KMS-11 (cell line): ENCODE results near the gene MEIOSIN.

Experiments
- H2AFZ ChIP-seq: fragments of 200-600 bp; sonication (generic); 2 replicates; pipeline ENCODE4 v1.6.1; 2016; ENCODE audit warnings: antibody characterized with exemption, mixed run types, low read depth
- H3K27ac ChIP-seq: fragments of 200-600 bp; sonication (generic); 2 replicates; pipeline ENCODE4 v1.6.1; 2016; ENCODE audit warnings: mild to moderate bottlenecking, mixed run types
- H3K27me3 ChIP-seq: fragments of 200-600 bp; sonication (generic); 2 replicates; pipeline ENCODE4 v1.6.1; 2017; ENCODE audit warnings: mild to moderate bottlenecking, low read depth, mixed run types, moderate library complexity; ENCODE audit not compliant: insufficient read depth
- H3K36me3 ChIP-seq: fragments of 200-600 bp; sonication (generic); 2 replicates; pipeline ENCODE4 v1.6.1; 2017; ENCODE audit warnings: mild to moderate bottlenecking, mixed run types; ENCODE audit not compliant: insufficient read depth
- H3K4me1 ChIP-seq: fragments of 200-600 bp; sonication (generic); 2 replicates; pipeline ENCODE4 v1.6.1; 2016; ENCODE audit warnings: mild to moderate bottlenecking, low read depth, mixed run types; ENCODE audit not compliant: poor library complexity, severe bottlenecking
- H3K4me2 ChIP-seq: fragments of 200-600 bp; sonication (generic); 2 replicates; pipeline ENCODE4 v1.7.0; 2016; ENCODE audit warnings: mild to moderate bottlenecking, mixed run types
- H3K4me3 ChIP-seq: fragments of 200-600 bp; sonication (generic); IDR thresholded peaks from 2 replicates; pipeline ENCODE4 v1.6.1; 2017; ENCODE audit warnings: low read depth, low read length, mixed read lengths; ENCODE audit not compliant: insufficient read depth
- H3K79me2 ChIP-seq: fragments of 200-600 bp; sonication (generic); 2 replicates; pipeline ENCODE4 v1.6.1; 2016; ENCODE audit warnings: low read depth, mixed run types; ENCODE audit not compliant: insufficient read depth
- H3K9ac ChIP-seq: fragments of 200-600 bp; sonication (generic); 2 replicates; pipeline ENCODE4 v1.6.1; 2016; ENCODE audit warnings: mild to moderate bottlenecking, mixed run types
- H4K20me1 ChIP-seq: fragments of 200-600 bp; sonication (generic); 2 replicates; pipeline ENCODE4 v1.6.1; 2016; ENCODE audit warnings: mild to moderate bottlenecking, mixed run types; ENCODE audit not compliant: insufficient read depth
- CTCF ChIP-seq: fragments of 200-600 bp; sonication (generic); conservative IDR thresholded peaks from 2 replicates; pipeline ENCODE4 v1.6.1; 2017; ENCODE audit warnings: low read depth, mild to moderate bottlenecking, antibody characterized with exemption, low read length, moderate library complexity, mixed read lengths

The MEIOSIN gene

GRCh38 chr19:45782820-45783785 lies 49.9 kb downstream of the MEIOSIN start:
- H3K27me3 ChIP-seq, result no peaks in the 10 kb centered on the region; the same call in 1 of the 2 replicates
- no peak overlapping the region for H3K4me3 ChIP-seq
- no peak overlapping the region for H3K9ac ChIP-seq
- H4K20me1 ChIP-seq, result no peaks in the 10 kb centered on the region
- no peaks in the 10 kb centered on the region for H3K36me3 ChIP-seq
- no peak for TF ChIP-seq CTCF
- H3K4me2 ChIP-seq, result no peak overlapping the region
- no peaks in the 10 kb centered on the region for H3K79me2 ChIP-seq
- peaks cover 23% of the 10 kb centered on the region for H3K4me1 ChIP-seq
- H2AFZ ChIP-seq, result no peak overlapping the region
- no peak overlapping the region for H3K27ac ChIP-seq

GRCh38 chr19:45784096-45784495 lies 50.9 kb downstream of the MEIOSIN start:
- no peaks in the 10 kb centered on the region; the same call in 1 of the 2 replicates for H3K27me3 ChIP-seq
- H3K27ac ChIP-seq, result no peak overlapping the region
- H3K9ac ChIP-seq, result no peak overlapping the region
- no peaks in the 10 kb centered on the region for H4K20me1 ChIP-seq
- H3K79me2 ChIP-seq, result no peaks in the 10 kb centered on the region
- no peaks in the 10 kb centered on the region for H3K36me3 ChIP-seq
- TF ChIP-seq CTCF, result no peak
- H3K4me2 ChIP-seq, result no peak overlapping the region
- no peak overlapping the region for H3K4me3 ChIP-seq
- H2AFZ ChIP-seq, result no peak overlapping the region
- H3K4me1 ChIP-seq, result peaks cover 20% of the 10 kb centered on the region

- no peak overlapping the region for H3K9ac ChIP-seq
- no peak overlapping the region for H2AFZ ChIP-seq
- peaks cover 15% of the 10 kb centered on the region for H3K4me1 ChIP-seq
- no peaks in the 10 kb centered on the region for H3K79me2 ChIP-seq
- no peaks in the 10 kb centered on the region for H4K20me1 ChIP-seq
- no peak overlapping the region for H3K4me2 ChIP-seq
- H3K27me3 ChIP-seq, result no peaks in the 10 kb centered on the region; the same call in 1 of the 2 replicates
- no peak overlapping the region for H3K27ac ChIP-seq
- TF ChIP-seq CTCF, result no peak
- H3K4me3 ChIP-seq, result no peak overlapping the region
- H3K36me3 ChIP-seq, result no peaks in the 10 kb centered on the region; the same call in 1 of the 2 replicates
These were observed 51.9 kb downstream of the MEIOSIN start for GRCh38 chr19:45785097-45785496.

- Histone ChIP-seq H3K79me2 (peaks cover 5% of the 10 kb centered on the region; the same call in 1 of the 2 replicates), H3K27ac (no peak overlapping the region), H4K20me1 (no peaks in the 10 kb centered on the region), H3K9ac (no peak overlapping the region), H3K4me2 (no peak overlapping the region), H3K36me3 (peaks cover 6% of the 10 kb centered on the region; the same call in 1 of the 2 replicates), H2AFZ (no peak overlapping the region), H3K4me1 (peaks cover 12% of the 10 kb centered on the region), H3K4me3 (no peak overlapping the region), H3K27me3 (no peaks in the 10 kb centered on the region)
- TF ChIP-seq CTCF, result no peak
These were observed 52.7 kb downstream of the MEIOSIN start for GRCh38 chr19:45785781-45786532.
